GM04504 (cell line): Measurements from ENCODE around the gene ABCB8.
"Not testable (repeated sequence)": the region's sequence is repeated elsewhere in the genome, so short reads cannot be mapped to it uniquely, and the experiment has no call there.

Experiments
- DNase-seq: peaks from one replicate; pipeline ENCODE4 v3.0.0-alpha.2; 2012; ENCODE audit warnings: low read depth

Gene ABCB8

GRCh38 chr7:150998341-150998740, 29.9 kb upstream of the ABCB8 start:
- DNase-seq, result no peak

- DNase-seq, result no peak
Measured at GRCh38 chr7:150999001-150999400, 29.2 kb upstream of the ABCB8 start.

- DNase-seq, result no peak
Measured at GRCh38 chr7:150999497-151000230, 28.6 kb upstream of the ABCB8 start.

- DNase-seq, result no peak
Measured at GRCh38 chr7:151000897-151001495, 27.3 kb upstream of the ABCB8 start.

GRCh38 chr7:151001546-151001945, 26.7 kb upstream of the ABCB8 start:
- DNase-seq, result no peak

- DNase-seq, result no peak
Measured at GRCh38 chr7:151003572-151003971, 24.7 kb upstream of the ABCB8 start.

- DNase-seq, result no peak
Measured at GRCh38 chr7:151005566-151005965, 22.7 kb upstream of the ABCB8 start.

GRCh38 chr7:151006590-151007300, 21.5 kb upstream of the ABCB8 start:
- no peak for DNase-seq

GRCh38 chr7:151007469-151007898, 20.8 kb upstream of the ABCB8 start:
- no peak for DNase-seq

- no peak for DNase-seq
Measured at GRCh38 chr7:151008143-151008510, 20.1 kb upstream of the ABCB8 start.

GRCh38 chr7:151008511-151009323, 19.5 kb upstream of the ABCB8 start:
- no peak for DNase-seq

GRCh38 chr7:151009327-151010036, 18.8 kb upstream of the ABCB8 start:
- no peak for DNase-seq

- no peak for DNase-seq
Measured at GRCh38 chr7:151010037-151010306, 18.3 kb upstream of the ABCB8 start.

- DNase-seq, result no peak
Measured at GRCh38 chr7:151010307-151011096, 17.7 kb upstream of the ABCB8 start.

GRCh38 chr7:151011097-151011409, 17.2 kb upstream of the ABCB8 start:
- no peak for DNase-seq

- not testable (repeated sequence) for DNase-seq
Measured at GRCh38 chr7:151011616-151012015, 16.6 kb upstream of the ABCB8 start.

- no peak for DNase-seq
Measured at GRCh38 chr7:151012031-151012692, 16.1 kb upstream of the ABCB8 start.

- no peak for DNase-seq
Measured at GRCh38 chr7:151012911-151013347, 15.3 kb upstream of the ABCB8 start.

GRCh38 chr7:151013356-151013732, 14.9 kb upstream of the ABCB8 start:
- no peak for DNase-seq

GRCh38 chr7:151013733-151014497, 14.3 kb upstream of the ABCB8 start:
- peak; percentile 46 for DNase-seq
